ENCODE data around the gene TCF20.

TCF20 gene

DNA sequence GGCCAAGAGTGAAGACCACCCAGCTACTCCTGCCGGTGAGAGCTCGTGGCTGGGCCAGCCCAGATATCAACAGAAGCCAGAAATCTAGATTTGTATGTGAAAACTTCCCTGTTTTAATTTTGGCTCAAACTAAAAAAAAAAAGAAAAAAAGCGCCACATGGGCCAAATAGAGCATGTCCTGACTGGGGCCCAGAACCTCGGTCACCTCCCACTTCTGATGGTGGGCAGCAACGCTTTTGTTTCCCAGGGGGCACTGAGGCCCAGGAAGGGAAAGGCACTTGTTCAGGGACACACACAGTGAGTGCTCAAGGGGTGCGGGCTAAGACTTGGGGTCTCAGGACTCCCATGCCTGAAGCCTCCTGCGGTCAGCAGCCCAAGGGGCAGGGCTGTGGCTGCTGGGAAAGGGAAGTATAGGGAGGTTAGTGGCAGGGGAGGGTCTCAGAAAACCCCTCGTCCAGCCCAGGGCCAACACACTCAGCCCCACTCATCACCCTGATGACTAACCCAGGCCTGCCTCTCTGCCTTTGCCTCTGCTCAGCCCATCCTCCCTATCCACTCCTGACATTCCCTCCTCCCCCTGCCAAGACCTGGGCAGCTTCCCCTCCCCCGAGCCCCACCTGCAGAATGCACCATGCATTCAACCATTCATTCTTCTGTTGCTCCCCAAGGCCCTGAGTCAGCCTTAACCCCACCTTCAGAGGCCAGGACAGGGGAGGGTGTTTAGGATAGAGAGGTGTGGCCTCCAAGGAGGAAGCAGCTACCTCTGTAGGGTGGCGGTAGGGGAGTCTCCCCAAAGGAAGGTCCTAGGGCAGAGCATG, 30.0 kb upstream of the TCF20 start:
- no peak for DNase-seq (ENCODE audit: extremely low read depth, low read depth)
- no peak overlapping the region for H3K4me3 ChIP-seq (replicated peaks; ENCODE audit: low read depth, low read length)
- TF ChIP-seq, protein P1, sequence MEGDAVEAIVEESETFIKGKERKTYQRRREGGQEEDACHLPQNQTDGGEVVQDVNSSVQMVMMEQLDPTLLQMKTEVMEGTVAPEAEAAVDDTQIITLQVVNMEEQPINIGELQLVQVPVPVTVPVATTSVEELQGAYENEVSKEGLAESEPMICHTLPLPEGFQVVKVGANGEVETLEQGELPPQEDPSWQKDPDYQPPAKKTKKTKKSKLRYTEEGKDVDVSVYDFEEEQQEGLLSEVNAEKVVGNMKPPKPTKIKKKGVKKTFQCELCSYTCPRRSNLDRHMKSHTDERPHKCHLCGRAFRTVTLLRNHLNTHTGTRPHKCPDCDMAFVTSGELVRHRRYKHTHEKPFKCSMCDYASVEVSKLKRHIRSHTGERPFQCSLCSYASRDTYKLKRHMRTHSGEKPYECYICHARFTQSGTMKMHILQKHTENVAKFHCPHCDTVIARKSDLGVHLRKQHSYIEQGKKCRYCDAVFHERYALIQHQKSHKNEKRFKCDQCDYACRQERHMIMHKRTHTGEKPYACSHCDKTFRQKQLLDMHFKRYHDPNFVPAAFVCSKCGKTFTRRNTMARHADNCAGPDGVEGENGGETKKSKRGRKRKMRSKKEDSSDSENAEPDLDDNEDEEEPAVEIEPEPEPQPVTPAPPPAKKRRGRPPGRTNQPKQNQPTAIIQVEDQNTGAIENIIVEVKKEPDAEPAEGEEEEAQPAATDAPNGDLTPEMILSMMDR (IDR thresholded peaks at IDR 0.05; ENCODE audit: low read depth, low read length, missing control alignments): no peak

DNA sequence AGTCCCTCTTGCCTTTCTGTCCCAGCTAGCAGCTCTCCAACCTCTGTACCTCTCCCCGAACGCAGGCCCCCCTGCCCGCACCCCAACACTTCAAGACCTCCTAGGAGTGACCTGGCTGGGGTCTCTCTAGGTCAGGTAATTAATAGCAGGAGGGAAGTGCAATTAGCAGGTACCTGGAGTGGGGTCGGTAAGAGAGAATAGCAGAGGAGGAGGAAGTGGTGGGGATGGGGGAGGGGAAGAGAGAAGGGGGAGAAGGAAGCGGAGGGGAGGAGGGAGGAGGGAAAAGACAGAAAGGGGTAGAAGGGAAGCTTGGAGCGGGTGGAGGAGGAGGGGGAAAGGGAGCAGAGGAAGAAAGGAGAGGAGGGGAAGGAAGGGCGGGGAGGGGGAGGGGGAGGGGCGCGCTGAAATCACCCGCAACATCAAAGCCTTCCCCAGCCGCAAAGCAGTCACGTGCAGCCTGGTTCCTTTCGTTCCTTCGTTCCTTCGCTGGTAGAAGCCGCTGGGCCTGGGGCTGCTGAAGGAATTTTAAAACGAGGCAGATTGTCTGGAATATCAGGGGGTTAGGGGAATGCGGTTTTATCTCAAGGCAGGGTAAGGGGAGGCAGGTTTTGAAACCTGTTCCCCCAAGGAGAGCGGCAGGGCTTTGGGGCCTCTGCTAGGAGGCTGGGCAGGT, 29.3 kb upstream of the TCF20 start:
- TF ChIP-seq, protein P1 (IDR thresholded peaks at IDR 0.05; ENCODE audit: low read depth, low read length, missing control alignments): no peak
- H3K4me3 ChIP-seq (replicated peaks; ENCODE audit: low read depth, low read length): no peak overlapping the region
- DNase-seq (ENCODE audit: extremely low read depth, low read depth): no peak

DNA sequence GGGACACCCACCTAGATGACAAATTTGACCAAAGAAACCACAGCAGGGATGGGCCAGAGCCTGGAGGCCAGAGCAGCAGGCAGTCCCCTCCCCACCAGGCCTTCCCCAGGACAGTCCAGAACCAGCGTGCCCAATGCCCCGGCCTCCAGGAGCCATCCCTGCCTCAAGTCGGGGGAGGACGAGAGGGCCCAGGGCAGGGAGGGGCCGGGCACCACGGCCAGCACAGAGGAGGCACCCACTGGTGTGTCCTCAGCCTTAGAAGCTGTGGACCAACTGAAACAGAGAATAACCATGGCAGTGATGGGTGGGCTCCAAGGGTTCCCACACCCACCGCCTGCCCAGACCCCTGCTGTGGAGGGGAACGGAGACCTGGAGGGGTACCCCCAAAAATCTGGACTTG, 28.3 kb upstream of the TCF20 start:
- no peak overlapping the region for H3K4me3 ChIP-seq (replicated peaks; ENCODE audit: low read depth, low read length)
- TF ChIP-seq, protein P1 (IDR thresholded peaks at IDR 0.05; ENCODE audit: low read depth, low read length, missing control alignments): no peak
- no peak for DNase-seq (ENCODE audit: extremely low read depth, low read depth)

DNA sequence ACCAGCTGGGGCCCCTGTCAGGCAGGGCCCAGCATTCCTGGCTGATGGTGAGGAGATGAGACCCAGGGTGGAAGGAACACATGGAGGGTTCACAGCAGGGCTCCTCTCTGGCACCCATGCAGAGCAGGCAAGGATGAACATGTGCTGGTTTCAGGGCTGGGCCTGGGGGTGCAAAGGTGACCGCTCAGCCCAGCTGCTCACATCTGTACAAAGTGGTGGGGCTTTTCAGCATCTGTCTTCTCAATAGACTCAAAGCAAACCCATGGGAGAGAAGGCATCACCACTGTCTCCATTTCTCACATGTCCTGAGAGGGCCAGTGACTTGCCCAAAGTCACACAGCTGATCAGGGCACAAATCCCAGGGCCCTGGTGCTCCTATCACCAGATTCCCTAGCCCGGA, 27.3 kb upstream of the TCF20 start:
- H3K4me3 ChIP-seq (replicated peaks; ENCODE audit: low read depth, low read length): no peak overlapping the region
- TF ChIP-seq, protein P1 (IDR thresholded peaks at IDR 0.05; ENCODE audit: low read depth, low read length, missing control alignments): no peak
- DNase-seq (ENCODE audit: extremely low read depth, low read depth): no peak

DNA sequence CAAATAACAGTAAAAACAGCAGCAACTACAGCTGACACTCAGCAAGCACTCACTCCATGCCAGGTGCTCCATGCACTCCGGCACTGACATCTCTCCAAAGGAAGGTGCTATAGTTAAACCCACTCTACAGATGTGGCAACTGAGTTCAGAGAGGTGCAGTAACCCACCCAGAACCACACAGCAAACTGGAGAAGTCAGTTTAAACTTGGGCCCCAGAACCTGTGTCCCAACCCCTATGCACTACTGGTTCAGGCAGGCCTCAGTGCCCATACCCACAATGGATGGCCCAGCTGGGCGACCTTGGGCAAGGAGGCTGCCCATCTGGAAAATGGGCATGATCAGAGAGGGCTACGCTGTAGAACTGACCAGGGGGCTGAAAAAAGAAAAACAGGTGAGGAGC, 26.4 kb upstream of the TCF20 start:
- TF ChIP-seq, protein P1 (IDR thresholded peaks at IDR 0.05; ENCODE audit: low read depth, low read length, missing control alignments): peak; percentile 1
- H3K4me3 ChIP-seq (replicated peaks; ENCODE audit: low read depth, low read length): no peak overlapping the region
- no peak for DNase-seq (ENCODE audit: extremely low read depth, low read depth)

DNA sequence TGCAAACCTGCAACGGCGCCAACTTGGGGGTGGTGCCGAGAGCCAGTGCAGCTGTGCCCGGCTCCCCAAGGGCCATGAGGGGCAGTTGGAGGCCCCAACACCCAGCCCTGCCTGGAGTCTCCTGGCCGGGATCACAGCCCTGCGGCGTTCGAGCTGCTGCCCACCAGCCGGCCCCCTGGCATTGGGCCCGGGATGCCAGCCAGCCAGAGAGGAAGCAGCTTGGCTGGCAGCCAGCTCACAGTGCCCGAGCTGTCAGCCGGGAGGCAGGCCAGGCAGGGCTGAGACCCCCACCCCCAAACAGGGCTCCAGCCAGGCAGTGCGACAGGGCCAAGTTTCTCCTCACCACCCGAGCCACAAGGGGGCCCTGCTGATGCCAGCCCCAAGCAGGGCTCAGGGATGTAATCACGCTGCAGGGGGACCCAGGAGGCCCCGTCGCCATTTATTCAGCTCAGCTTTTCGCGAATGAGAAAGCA, 26.0 kb upstream of the TCF20 start:
- TF ChIP-seq, protein P1 (IDR thresholded peaks at IDR 0.05; ENCODE audit: low read depth, low read length, missing control alignments): peak; percentile 29
- H3K4me3 ChIP-seq (replicated peaks; ENCODE audit: low read depth, low read length): no peak overlapping the region
- DNase-seq (ENCODE audit: extremely low read depth, low read depth): no peak
